ENCODE measurements around the gene CD40.

Gene CD40

DNA sequence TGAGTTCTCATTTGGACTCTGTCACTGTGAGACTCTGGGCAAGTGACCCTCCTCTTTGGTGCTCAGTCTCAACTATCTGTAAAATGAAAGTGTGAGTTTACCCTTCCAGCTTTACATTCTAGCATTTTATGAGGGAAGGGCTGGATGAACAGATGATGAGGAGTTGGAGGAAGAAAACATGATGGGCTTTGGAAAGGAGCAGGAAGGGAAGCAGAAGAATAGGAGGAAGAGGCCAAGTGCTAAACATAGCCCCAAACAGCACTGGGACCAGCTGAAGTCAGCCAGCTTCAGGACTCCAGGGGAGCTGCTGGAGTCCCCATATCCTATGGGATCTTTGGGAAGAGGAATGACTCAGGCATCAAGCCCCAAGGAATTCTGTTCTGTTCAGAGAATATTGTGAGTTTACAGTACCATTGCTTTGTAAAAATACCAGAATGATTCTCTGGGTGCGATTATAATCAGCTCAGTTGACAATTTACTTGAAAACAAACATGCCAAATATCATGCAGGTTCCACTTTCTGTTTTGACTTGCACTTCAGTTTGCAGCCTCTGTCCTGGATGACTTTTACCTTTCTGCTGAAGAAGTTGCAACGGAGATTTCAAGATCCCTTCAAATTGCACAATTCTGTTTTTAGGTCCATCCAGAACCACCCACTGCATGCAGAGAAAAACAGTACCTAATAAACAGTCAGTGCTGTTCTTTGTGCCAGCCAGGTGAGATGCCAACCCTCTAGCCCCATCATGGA lies 3.2 kb downstream of the CD40 start:
- FAIRE-seq (no peak), DNase-seq (ENCODE audit: insufficient read length, low spot score) (no peak)
- TF ChIP-seq POLR2AphosphoS5 (IDR thresholded peaks at IDR 0.05; ENCODE audit: low read depth, low read length) (no peak), TAF1 (IDR thresholded peaks at IDR 0.05; ENCODE audit: low read depth, low read length) (no peak), SPI1 (IDR thresholded peaks at IDR 0.05; ENCODE audit: low read depth, low read length) (no peak), PAX5 (IDR thresholded peaks at IDR 0.05; ENCODE audit: insufficient read depth, low read length, severe bottlenecking) (no peak), POLR2A (IDR thresholded peaks at IDR 0.05; ENCODE audit: low read depth, low read length) (no peak), POU2F2 (IDR thresholded peaks at IDR 0.05; ENCODE audit: low read depth, low read length) (no peak)

DNA sequence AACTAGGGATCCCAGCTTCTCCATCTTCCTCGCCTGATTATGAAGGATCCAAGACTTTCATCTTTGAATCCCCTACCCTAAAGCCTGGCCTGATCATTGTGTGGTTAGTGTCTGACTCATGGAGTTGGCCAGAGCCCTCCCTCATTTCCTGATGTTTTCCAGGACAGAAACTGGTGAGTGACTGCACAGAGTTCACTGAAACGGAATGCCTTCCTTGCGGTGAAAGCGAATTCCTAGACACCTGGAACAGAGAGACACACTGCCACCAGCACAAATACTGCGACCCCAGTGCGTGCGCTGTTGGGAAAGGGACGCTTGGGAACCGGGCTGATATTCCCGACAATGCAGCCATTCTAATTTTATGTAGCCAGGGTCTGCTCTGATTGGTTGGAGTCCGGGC lies 4.0 kb downstream of the CD40 start:
- no peak for FAIRE-seq
- no peak for DNase-seq (ENCODE audit: insufficient read length, low spot score)
- TF ChIP-seq POLR2AphosphoS5 (IDR thresholded peaks at IDR 0.05; ENCODE audit: low read depth, low read length) (no peak), POU2F2 (IDR thresholded peaks at IDR 0.05; ENCODE audit: low read depth, low read length) (no peak), POLR2A (IDR thresholded peaks at IDR 0.05; ENCODE audit: low read depth, low read length) (no peak), TAF1 (IDR thresholded peaks at IDR 0.05; ENCODE audit: low read depth, low read length) (no peak), PAX5 (IDR thresholded peaks at IDR 0.05; ENCODE audit: insufficient read depth, low read length, severe bottlenecking) (no peak), SPI1 (IDR thresholded peaks at IDR 0.05; ENCODE audit: low read depth, low read length) (no peak)

DNA sequence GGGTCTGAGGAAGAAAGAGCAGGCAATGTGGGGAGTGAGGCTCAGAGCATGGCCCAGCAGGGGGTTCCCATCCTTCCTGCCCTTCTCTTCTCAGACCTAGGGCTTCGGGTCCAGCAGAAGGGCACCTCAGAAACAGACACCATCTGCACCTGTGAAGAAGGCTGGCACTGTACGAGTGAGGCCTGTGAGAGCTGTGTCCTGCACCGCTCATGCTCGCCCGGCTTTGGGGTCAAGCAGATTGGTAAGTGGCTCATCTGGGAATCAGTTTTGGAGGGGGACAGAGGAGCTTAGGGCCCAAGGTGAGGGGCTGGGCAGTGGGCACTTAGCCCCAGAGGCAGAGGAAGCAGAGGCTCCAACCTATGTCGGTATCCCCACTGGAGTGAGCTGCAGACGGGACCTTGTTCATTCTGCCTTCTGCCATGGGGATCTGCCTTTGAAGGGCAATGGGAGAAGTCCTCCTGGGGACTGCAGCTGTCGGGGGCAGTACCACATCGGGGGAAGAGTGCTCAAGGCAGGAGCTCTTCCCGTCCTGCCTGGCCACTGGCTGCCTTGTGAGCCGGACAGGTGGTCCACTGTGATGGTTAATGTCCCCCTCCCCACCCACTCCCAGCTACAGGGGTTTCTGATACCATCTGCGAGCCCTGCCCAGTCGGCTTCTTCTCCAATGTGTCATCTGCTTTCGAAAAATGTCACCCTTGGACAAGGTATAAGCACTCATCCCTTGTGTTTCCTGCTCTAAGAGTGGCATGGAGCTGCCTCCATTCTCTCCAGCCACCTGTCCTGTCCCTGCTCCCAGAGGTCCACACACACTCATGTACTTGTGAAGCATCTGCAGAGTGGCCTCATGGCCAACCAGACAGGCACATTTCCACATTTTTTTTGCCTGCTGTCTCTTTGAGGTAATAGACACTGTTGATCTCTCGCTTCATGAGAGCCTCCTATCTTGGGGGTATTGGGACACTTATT lies 4.7 kb downstream of the CD40 start:
- TF ChIP-seq TAF1 (IDR thresholded peaks at IDR 0.05; ENCODE audit: low read depth, low read length) (no peak), POLR2A (IDR thresholded peaks at IDR 0.05; ENCODE audit: low read depth, low read length) (0 out of 2 replicates have a peak, but pooled peaks have one; percentile 24), POU2F2 (IDR thresholded peaks at IDR 0.05; ENCODE audit: low read depth, low read length) (no peak)
- FAIRE-seq (no peak), DNase-seq (ENCODE audit: insufficient read length, low spot score) (no peak)

DNA sequence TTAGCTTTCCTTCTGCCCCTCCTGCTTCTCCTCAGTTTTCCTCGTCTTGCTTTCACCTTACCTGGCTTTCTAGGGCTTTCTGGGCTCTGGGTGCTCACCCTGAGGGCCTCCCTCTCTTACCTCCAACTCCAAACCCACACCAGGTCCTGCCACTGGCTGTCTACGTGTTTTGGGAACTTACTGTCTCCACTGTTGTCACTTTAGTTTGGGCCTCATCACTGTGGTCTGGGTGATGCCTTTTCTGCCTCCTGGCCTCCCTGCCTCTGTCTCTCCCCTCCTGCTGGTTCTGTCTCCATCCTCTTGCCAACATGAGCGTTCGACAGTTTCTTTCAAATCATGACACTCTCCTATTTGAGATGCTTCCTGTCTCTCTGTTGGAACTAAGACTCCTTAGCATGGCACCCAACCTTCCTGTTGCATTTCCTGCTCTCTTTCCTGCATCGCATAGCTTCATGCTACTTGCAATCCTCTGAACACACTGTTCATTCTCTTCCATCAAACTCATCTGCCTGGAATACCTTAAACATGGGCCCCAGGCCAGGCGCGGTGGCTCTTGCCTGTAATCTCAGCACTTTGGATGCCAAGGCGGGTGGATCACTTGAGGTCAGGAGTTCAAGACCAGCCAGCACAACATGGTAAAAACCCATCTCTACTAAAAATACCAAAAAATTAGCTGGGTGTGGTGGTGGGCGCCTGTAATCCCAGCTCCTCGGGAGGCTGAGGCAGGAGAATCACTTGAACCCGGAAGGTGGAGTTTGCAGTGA lies 5.5 kb downstream of the CD40 start:
- FAIRE-seq (no peak), DNase-seq (ENCODE audit: insufficient read length, low spot score) (no peak)
- TF ChIP-seq SPI1 (IDR thresholded peaks at IDR 0.05; ENCODE audit: low read depth, low read length) (no peak), PAX5 (IDR thresholded peaks at IDR 0.05; ENCODE audit: insufficient read depth, low read length, severe bottlenecking) (no peak), POLR2A (IDR thresholded peaks at IDR 0.05; ENCODE audit: low read depth, low read length) (no peak), POU2F2 (IDR thresholded peaks at IDR 0.05; ENCODE audit: low read depth, low read length) (no peak), TAF1 (IDR thresholded peaks at IDR 0.05; ENCODE audit: low read depth, low read length) (no peak), POLR2AphosphoS5 (IDR thresholded peaks at IDR 0.05; ENCODE audit: low read depth, low read length) (no peak; the same call in 1 of the 2 replicates)

DNA sequence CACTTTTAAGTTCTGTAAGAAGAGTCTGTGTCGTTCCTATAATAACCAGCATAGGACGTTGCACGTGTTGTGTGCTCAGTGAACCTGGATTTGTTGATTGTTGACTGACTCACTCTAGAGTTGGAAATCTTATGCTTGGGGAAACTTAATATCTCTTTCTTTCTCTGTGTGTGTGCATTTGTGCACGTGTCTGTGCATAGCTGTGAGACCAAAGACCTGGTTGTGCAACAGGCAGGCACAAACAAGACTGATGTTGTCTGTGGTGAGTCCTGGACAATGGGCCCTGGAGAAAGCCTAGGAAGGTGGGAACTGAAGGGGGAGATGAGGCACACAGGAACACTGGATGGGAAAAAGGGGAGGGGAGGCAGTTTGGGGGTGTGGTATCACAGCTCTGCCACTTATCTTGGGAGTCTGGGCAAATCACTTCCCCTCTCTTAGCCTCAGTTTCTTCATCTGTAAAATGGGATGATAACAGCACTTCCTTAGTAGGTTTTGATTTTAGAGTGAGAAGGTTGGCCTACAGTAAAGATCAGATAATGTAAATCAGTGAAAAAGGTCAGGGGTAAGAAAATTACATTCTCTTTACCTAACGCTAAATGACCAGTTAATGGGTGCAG lies 8.4 kb downstream of the CD40 start:
- FAIRE-seq (no peak), DNase-seq (ENCODE audit: insufficient read length, low spot score) (no peak)
- TF ChIP-seq POLR2A (IDR thresholded peaks at IDR 0.05; ENCODE audit: low read depth, low read length): no peak
- TF ChIP-seq SPI1 (IDR thresholded peaks at IDR 0.05; ENCODE audit: low read depth, low read length): no peak
- TF ChIP-seq PAX5 (IDR thresholded peaks at IDR 0.05; ENCODE audit: insufficient read depth, low read length, severe bottlenecking): no peak
- TF ChIP-seq POLR2AphosphoS5 (IDR thresholded peaks at IDR 0.05; ENCODE audit: low read depth, low read length): no peak
- no peak for TF ChIP-seq TAF1 (IDR thresholded peaks at IDR 0.05; ENCODE audit: low read depth, low read length)
- no peak for TF ChIP-seq POU2F2 (IDR thresholded peaks at IDR 0.05; ENCODE audit: low read depth, low read length)

DNA sequence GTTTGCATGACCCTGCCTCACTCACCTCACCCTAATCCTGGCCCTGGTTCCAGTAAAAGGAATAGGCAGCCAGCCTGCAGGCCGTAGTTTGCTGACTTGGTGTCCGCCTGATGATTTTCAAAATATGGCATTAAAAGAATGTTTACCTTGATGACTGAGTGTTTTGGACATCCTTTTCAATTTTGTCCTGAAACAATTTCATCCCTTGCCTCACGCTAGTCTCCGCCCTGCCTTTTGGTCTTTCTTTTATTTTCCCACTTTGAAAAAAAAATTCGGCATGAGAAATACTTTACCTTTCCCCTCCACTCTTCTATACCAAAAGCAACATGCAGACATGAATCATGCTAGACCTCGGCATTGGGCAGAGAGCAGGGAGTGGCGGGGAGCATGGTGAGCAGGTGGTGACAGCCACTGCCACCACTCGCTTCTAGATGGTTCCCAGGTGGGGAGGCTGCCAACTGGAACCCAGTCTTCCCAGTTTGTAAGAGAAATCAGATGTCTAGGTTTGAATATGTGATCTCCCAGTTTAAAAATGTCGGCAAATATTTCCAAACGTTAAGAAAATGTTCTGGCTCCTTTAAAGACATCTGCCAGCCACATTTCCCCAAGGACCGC lies 9.4 kb downstream of the CD40 start:
- TF ChIP-seq PAX5 (IDR thresholded peaks at IDR 0.05; ENCODE audit: insufficient read depth, low read length, severe bottlenecking): no peak
- TF ChIP-seq POLR2AphosphoS5 (IDR thresholded peaks at IDR 0.05; ENCODE audit: low read depth, low read length): no peak; the same call in none of the 2 replicates
- no peak for TF ChIP-seq TAF1 (IDR thresholded peaks at IDR 0.05; ENCODE audit: low read depth, low read length)
- TF ChIP-seq POLR2A (IDR thresholded peaks at IDR 0.05; ENCODE audit: low read depth, low read length): no peak; the same call in 1 of the 2 replicates
- no peak for TF ChIP-seq POU2F2 (IDR thresholded peaks at IDR 0.05; ENCODE audit: low read depth, low read length)
- no peak for TF ChIP-seq SPI1 (IDR thresholded peaks at IDR 0.05; ENCODE audit: low read depth, low read length)
- FAIRE-seq (no peak), DNase-seq (ENCODE audit: insufficient read length, low spot score) (no peak)

DNA sequence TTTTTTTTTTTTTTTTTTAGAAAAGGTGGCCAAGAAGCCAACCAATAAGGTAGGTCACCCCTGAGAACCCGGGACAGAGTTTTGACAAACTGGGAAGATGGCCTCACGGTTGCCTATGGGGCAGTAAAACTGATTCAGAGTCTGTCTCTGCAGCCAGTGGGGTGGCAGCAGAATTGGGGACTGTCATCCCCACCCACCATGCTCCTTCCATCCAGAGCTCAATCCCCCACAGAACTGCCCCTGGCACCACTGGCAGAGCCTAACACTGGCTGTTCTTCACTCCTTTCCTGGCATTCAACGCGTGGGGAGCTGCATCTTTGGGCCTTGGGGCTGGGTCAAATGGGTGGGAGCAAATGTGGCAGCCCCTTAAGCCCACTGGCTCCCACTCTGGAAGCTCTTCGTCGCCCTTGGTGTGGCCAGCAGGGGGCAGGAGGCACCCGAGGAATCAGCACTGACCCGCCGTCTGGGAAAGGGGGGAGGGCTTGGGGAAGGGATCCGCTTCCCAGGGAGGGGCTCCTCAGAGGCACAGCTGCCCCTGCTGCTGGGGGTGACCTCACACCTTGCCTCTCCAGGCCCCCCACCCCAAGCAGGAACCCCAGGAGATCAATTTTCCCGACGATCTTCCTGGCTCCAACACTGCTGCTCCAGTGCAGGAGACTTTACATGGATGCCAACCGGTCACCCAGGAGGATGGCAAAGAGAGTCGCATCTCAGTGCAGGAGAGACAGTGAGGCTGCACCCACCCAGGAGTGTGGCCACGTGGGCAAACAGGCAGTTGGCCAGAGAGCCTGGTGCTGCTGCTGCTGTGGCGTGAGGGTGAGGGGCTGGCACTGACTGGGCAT lies 10.4 kb downstream of the CD40 start:
- TF ChIP-seq SPI1 (IDR thresholded peaks at IDR 0.05; ENCODE audit: low read depth, low read length) (no peak), POLR2A (IDR thresholded peaks at IDR 0.05; ENCODE audit: low read depth, low read length) (peak; percentile 34; the same call in 1 of the 2 replicates), POLR2AphosphoS5 (IDR thresholded peaks at IDR 0.05; ENCODE audit: low read depth, low read length) (peak; percentile 60)
- no peak for DNase-seq (ENCODE audit: insufficient read length, low spot score)
- FAIRE-seq: no peak

Measured in GM12891 (cell line).